ENCODE data around the gene SEPTIN11.

DNA sequence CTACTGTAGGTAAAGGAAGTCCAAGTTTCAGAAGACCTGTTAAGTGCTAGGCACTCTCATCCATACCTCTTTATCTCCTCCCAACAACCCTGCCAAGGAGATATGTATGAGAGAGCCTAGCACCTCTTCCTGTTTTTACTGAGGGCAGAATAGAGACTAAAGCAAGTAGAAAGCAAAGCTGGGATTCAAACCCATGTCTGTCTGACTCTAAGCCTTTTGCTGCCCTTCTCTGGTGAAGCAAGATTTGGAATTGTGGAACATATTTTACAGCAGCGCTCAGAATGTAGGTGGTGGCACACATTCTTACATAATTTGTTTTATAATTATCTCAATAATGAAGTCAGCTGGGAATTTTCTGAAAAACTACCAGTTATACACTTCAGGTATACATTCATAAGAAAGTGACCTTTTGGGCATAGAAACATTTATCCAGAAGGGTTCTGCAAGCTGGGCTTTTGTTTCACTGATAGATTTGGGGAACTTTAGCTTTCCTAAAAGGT lies 41.7 kb downstream of the SEPTIN11 start:
- TF ChIP-seq, protein P1, sequence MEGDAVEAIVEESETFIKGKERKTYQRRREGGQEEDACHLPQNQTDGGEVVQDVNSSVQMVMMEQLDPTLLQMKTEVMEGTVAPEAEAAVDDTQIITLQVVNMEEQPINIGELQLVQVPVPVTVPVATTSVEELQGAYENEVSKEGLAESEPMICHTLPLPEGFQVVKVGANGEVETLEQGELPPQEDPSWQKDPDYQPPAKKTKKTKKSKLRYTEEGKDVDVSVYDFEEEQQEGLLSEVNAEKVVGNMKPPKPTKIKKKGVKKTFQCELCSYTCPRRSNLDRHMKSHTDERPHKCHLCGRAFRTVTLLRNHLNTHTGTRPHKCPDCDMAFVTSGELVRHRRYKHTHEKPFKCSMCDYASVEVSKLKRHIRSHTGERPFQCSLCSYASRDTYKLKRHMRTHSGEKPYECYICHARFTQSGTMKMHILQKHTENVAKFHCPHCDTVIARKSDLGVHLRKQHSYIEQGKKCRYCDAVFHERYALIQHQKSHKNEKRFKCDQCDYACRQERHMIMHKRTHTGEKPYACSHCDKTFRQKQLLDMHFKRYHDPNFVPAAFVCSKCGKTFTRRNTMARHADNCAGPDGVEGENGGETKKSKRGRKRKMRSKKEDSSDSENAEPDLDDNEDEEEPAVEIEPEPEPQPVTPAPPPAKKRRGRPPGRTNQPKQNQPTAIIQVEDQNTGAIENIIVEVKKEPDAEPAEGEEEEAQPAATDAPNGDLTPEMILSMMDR (IDR thresholded peaks at IDR 0.05) = no peak
- TF ChIP-seq POLR2A (IDR thresholded peaks at IDR 0.05) = no peak

Measured in testis (tissue), 2 donors.